Loucy (cell line): ENCODE measurements around the gene L3MBTL4.

Experiments used
- EZH2phosphoT487 ChIP-seq: fragments of 200-600 bp; IDR thresholded peaks from 2 replicates; pipeline ENCODE4 v1.6.1; 2018; ENCODE audit warnings: antibody characterized with exemption, mild to moderate bottlenecking, moderate library complexity, borderline replicate concordance
- TF ChIP-seq, protein P1 (sequence below): fragments of 200-600 bp; sonication (generic); conservative IDR thresholded peaks from 2 replicates; pipeline ENCODE4 v1.5.1; 2014; ENCODE audit warnings: mild to moderate bottlenecking, antibody characterized with exemption, low read length

DNA sequence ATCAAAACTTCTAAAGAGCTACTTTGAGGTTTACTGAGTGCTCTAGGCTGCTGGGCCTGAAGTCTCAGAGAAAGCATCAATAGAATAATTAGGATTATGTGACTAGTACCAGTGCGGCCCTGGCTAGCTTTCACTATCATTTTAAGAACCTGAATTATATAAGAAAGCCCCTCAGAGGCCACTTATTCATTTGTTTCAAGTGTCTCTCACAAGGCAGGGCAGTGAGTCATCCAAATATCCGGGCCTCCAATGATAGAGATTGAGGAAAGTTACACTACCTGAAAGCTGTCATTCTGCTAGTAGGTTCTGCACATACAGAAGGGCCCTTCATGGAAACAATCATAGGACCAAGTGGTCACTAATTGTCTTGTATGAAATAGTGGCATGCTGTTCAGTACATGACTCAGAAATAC, 193.1 kb downstream of the L3MBTL4 start:
- TF ChIP-seq, protein P1, sequence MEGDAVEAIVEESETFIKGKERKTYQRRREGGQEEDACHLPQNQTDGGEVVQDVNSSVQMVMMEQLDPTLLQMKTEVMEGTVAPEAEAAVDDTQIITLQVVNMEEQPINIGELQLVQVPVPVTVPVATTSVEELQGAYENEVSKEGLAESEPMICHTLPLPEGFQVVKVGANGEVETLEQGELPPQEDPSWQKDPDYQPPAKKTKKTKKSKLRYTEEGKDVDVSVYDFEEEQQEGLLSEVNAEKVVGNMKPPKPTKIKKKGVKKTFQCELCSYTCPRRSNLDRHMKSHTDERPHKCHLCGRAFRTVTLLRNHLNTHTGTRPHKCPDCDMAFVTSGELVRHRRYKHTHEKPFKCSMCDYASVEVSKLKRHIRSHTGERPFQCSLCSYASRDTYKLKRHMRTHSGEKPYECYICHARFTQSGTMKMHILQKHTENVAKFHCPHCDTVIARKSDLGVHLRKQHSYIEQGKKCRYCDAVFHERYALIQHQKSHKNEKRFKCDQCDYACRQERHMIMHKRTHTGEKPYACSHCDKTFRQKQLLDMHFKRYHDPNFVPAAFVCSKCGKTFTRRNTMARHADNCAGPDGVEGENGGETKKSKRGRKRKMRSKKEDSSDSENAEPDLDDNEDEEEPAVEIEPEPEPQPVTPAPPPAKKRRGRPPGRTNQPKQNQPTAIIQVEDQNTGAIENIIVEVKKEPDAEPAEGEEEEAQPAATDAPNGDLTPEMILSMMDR = no peak
- no peak for TF ChIP-seq EZH2phosphoT487
